ENCODE results near the gene FKBP10. TPM values are rescaled to one million over a fixed set of nuclear protein-coding genes. Genes with fewer than 3 reads are reported as not detected.

The FKBP10 gene
- total and polyA plus RNA-seq, 9 of the 15 experiments (the other 6 are each of a cell fraction or from before 2014, with no cell fraction given) = 0.03 to 3.0 (median 1.4) TPM; not detected in 1

GRCh38 chr17:41848788-41849187 is 36.0 kb downstream of the FKBP10 start (continued):
- TF ChIP-seq HMGXB4 (CRISPR knock-in tag; IDR thresholded peaks at IDR 0.05) = no peak
- no peak for TF ChIP-seq HDAC1 (IDR thresholded peaks at IDR 0.05)
- no peak for TF ChIP-seq ZNF766 (CRISPR knock-in tag; conservative IDR thresholded peaks at IDR 0.05)
- TF ChIP-seq THAP12 (CRISPR knock-in tag; IDR thresholded peaks at IDR 0.05) = no peak
- TF ChIP-seq TRIM24 (IDR thresholded peaks at IDR 0.05) = no peak
- TF ChIP-seq ARID1B (IDR thresholded peaks at IDR 0.05) = no peak
- TF ChIP-seq TCFL5 (CRISPR knock-in tag; conservative IDR thresholded peaks at IDR 0.05) = no peak
- TF ChIP-seq MNT (conservative IDR thresholded peaks at IDR 0.05) = no peak
- TF ChIP-seq MCM5 (IDR thresholded peaks at IDR 0.05; ENCODE audit: low read depth) = no peak

All from K562 (cell line).